CD4-positive, alpha-beta T cell (primary cell): ENCODE data around the gene C13orf46. TPM values are rescaled to one million over a fixed set of nuclear protein-coding genes. Genes with fewer than 3 reads are reported as not detected.

Experiments
- ATAC-seq: fragments of 200-7000 bp; cut with Tn5 transposase; one replicate; pipeline ENCODE4 v1.10.0; 2022; ENCODE audit warnings: mild to moderate bottlenecking; ENCODE audit not compliant: poor library complexity
- CTCF ChIA-PET: fragments of 350-600 bp; sonication (Branson Sonifier 250); formaldehyde crosslinking; loops from one replicate; lab custom pipeline; 2021; ENCODE audit warnings: antibody characterized with exemption, inconsistent platforms; lab: Charles Lee
- POLR2A ChIA-PET: fragments of 350-600 bp; sonication (Branson Sonifier 250); formaldehyde crosslinking; loops from one replicate; lab custom pipeline; 2021; ENCODE audit warnings: antibody characterized with exemption, inconsistent platforms; lab: Charles Lee
- DNase-seq, 14 experiments: peaks; one replicate each; pipeline ENCODE4 v3.0.0-alpha.2; 2013 to 2020; ENCODE audit warnings: mixed read lengths in 2 of 14
- H3K27ac ChIP-seq, 2 donors: one replicate each; pipeline versions ENCODE4 v1.5.1 to v1.7.0; 2013; ENCODE audit warnings: low read length in 2 of 2, low read depth in 1 of 2, mild to moderate bottlenecking in 1 of 2
- H3K27me3 ChIP-seq, 2 experiments: 1 replicate in 1 of 2; 2 replicates in 1 of 2; pipeline versions ENCODE4 v1.6.1 to v1.7.0; 2013; ENCODE audit warnings: low read length in 2 of 2, control low read depth in 1 of 2, mild to moderate bottlenecking in 1 of 2, moderate library complexity in 1 of 2; ENCODE audit not compliant: insufficient read depth in 2 of 2, control insufficient read depth in 1 of 2
- H3K36me3 ChIP-seq: one replicate; pipeline ENCODE4 v1.6.1; 2013; ENCODE audit warnings: low read length, control low read depth; ENCODE audit not compliant: insufficient read depth
- H3K4me1 ChIP-seq: one replicate; pipeline ENCODE4 v1.6.1; 2013; ENCODE audit warnings: low read length, control low read depth; ENCODE audit not compliant: insufficient read depth
- H3K4me3 ChIP-seq: one replicate; pipeline ENCODE4 v1.5.1; 2013; ENCODE audit warnings: mild to moderate bottlenecking, low read length, moderate library complexity
- H3K9me3 ChIP-seq, 2 experiments: 1 replicate in 1 of 2; 2 replicates in 1 of 2; pipeline versions ENCODE4 v1.6.1 to v1.7.0; 2013; ENCODE audit warnings: low read length in 2 of 2, mild to moderate bottlenecking in 2 of 2, control low read depth in 1 of 2, moderate library complexity in 1 of 2; ENCODE audit not compliant: control insufficient read depth in 1 of 2, insufficient read depth in 1 of 2
- H3K27ac Mint-ChIP-seq: one replicate; pipeline ENCODE4 v1.8.0; 2020; ENCODE audit warnings: mixed read lengths
- H3K27me3 Mint-ChIP-seq: one replicate; pipeline ENCODE4 v1.8.0; 2021; ENCODE audit warnings: mixed read lengths
- H3K36me3 Mint-ChIP-seq: one replicate; pipeline ENCODE4 v1.8.0; 2021; ENCODE audit warnings: low read depth, mixed read lengths
- H3K4me1 Mint-ChIP-seq: one replicate; pipeline ENCODE4 v1.8.0; 2021; ENCODE audit warnings: low read depth, mixed read lengths
- H3K4me3 Mint-ChIP-seq: one replicate; pipeline ENCODE4 v1.8.0; 2020; ENCODE audit warnings: mild to moderate bottlenecking, mixed read lengths
- H3K9me3 Mint-ChIP-seq: one replicate; pipeline ENCODE4 v1.8.0; 2020; ENCODE audit warnings: mixed read lengths
- CTCF ChIP-seq: fragments of 200-600 bp; IDR thresholded peaks from one replicate; pipeline ENCODE4 v1.8.0; 2022; ENCODE audit warnings: antibody characterized with exemption, mild to moderate bottlenecking
- intact Hi-C, 2 experiments: fragments of 100-400 bp; cut with DNase I in 1 of 2; cut with micrococcal nuclease in 1 of 2; formaldehyde crosslinking; loops; one replicate each; pipeline versions ENCODE4 v1.15.1 to v1.9.0; 2023 to 2025; cut with DNase I, micrococcal nuclease
- total RNA-seq, 174 experiments: library from RNA in 2 of 174; stranded (reverse) in 2 of 174; gene quantifications; one replicate each; pipeline ENCODE4 v1.2.3 and lab custom pipeline; 2021 to 2026

C13orf46 gene
- total RNA-seq, 2 experiments from 2014 or later = 19.3 to 19.7 TPM

DNA sequence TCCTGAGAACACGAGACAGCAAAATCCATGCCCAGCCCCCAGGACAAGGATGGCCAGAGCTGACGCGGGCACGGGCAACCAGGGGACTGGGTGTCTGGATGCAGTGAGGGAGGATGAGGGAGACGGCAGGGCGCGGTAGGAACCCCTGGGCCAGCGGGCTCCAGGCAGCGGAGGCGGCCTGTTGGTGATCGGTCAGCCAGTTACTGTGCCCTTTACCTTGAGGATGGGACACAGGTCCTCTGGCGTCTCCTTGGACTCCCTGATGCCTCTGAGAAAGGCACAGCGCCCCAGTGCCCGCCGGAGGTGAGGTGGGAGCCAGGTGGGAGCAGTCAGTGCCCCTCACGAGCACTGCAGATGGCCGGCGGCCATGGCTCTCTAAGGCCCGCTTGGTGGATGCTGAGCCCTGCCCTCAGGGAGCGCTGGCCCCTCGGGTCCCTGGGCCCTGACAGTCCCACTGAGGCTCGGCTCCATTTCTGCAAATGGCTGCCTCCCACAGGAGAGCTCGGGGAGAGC lies 31.2 kb downstream of the C13orf46 start:
- ATAC-seq = no peak
- Mint-ChIP-seq H3K9me3 (no peaks in the 10 kb centered on the region), H3K4me3 (no peak overlapping the region)

DNA sequence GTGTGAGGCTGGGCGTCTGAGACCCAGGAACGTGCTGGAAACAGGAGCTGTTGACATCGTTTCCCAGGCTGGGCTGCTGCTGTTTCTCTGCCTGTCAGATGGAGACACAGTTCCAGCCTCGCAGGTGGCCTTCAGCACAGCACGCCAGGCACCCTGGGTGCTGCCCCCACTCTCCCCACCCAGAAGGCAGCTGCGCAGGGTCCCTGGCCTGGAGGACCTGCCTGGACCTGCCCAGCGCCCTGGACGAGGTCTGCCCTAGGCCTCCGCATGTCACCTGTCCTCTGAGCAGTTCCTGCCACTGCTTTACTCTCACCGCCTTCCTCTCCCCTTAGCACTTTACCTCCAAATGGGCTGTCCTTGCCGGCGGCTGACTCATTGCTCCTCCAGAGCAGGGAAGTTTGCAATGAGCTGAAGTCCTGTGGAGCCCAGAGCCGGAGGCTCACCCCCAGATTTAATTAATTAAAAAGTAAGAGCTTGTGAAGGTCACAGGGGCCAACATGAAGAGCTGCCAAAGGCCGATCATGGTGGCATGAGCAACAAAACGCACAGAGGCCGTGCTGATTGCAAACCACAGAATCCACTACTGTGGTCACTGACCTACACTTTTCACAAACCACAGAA lies 32.2 kb downstream of the C13orf46 start:
- intact Hi-C loops = no loop called here
- Histone ChIP-seq H3K4me1 (no peaks in the 10 kb centered on the region), H3K27ac (no peak overlapping the region), H3K36me3 (no peaks in the 10 kb centered on the region), H3K4me3 (no peak overlapping the region), H3K9me3 (no peaks in the 10 kb centered on the region), H3K27me3 (no peaks in the 10 kb centered on the region)
- TF ChIP-seq CTCF = no peak
- Mint-ChIP-seq H3K36me3 (peaks cover 6% of the 10 kb centered on the region), H3K4me3 (no peak overlapping the region), H3K4me1 (no peaks in the 10 kb centered on the region), H3K9me3 (no peaks in the 10 kb centered on the region), H3K27ac (no peak overlapping the region), H3K27me3 (no peaks in the 10 kb centered on the region)
- ATAC-seq (no peak), DNase-seq (no peak)
- CTCF ChIA-PET = no interaction called here
- POLR2A ChIA-PET = no interaction called here

More for the DNA sequence above, 31.2 kb downstream of the C13orf46 start:
- intact Hi-C loops = no loop called here
- Mint-ChIP-seq H3K4me1 (no peaks in the 10 kb centered on the region), H3K36me3 (peaks cover 6% of the 10 kb centered on the region), H3K27me3 (no peaks in the 10 kb centered on the region), H3K27ac (no peak overlapping the region)
- H3K27me3 ChIP-seq = no peaks in the 10 kb centered on the region
- no peaks in the 10 kb centered on the region for H3K9me3 ChIP-seq
- no peaks in the 10 kb centered on the region for H3K36me3 ChIP-seq
- H3K27ac ChIP-seq = no peak overlapping the region
- no peaks in the 10 kb centered on the region for H3K4me1 ChIP-seq
- CTCF ChIA-PET = no interaction called here
- POLR2A ChIA-PET = no interaction called here
- no peak for DNase-seq
- H3K4me3 ChIP-seq = no peak overlapping the region
- TF ChIP-seq CTCF = no peak

GRCh38 chr13:113939944-113940297 lies 34.0 kb downstream of the C13orf46 start:
- no peaks in the 10 kb centered on the region for H3K27me3 Mint-ChIP-seq
- Histone ChIP-seq H3K4me3 (no peak overlapping the region), H3K4me1 (no peaks in the 10 kb centered on the region), H3K9me3 (no peaks in the 10 kb centered on the region), H3K27ac (no peak overlapping the region), H3K36me3 (no peaks in the 10 kb centered on the region), H3K27me3 (peaks cover 0 to 2% of the 10 kb centered on the region in 2 experiments)
- ChIA-PET CTCF (no interaction called here), POLR2A (no interaction called here)
- H3K4me3 Mint-ChIP-seq = no peak overlapping the region
- ATAC-seq (no peak), DNase-seq (no peak)
- no peak overlapping the region for H3K27ac Mint-ChIP-seq
- peaks cover 6% of the 10 kb centered on the region for H3K36me3 Mint-ChIP-seq
- no peak for TF ChIP-seq CTCF
- no peaks in the 10 kb centered on the region for H3K4me1 Mint-ChIP-seq
- no peaks in the 10 kb centered on the region for H3K9me3 Mint-ChIP-seq
- intact Hi-C loops = no loop called here
